ENCODE data around the gene OAS2.
"Not testable (repeated sequence)": the region's sequence is repeated elsewhere in the genome, so short reads cannot be mapped to it uniquely, and the experiment has no call there.

The OAS2 gene

DNA sequence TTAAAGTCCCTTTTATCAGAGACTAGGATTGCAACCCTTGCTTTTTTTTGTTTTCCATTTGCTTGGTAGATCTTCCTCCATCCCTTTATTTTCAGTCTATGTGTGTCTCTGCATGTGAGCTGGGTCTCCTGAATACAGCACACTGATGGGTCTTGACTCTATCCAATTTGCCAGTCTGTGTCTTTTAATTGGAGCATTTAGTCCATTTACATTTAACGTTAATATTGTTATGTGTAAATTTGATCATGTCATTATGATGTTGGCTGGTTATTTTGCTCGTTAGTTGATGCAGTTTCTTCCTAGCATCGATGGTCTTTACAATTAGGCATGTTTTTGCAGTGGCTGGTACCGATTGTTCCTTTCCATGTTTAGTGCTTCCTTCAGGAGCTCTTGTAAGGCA is 21.2 kb upstream of the OAS2 start:
- DNase-seq = not testable (repeated sequence)

DNA sequence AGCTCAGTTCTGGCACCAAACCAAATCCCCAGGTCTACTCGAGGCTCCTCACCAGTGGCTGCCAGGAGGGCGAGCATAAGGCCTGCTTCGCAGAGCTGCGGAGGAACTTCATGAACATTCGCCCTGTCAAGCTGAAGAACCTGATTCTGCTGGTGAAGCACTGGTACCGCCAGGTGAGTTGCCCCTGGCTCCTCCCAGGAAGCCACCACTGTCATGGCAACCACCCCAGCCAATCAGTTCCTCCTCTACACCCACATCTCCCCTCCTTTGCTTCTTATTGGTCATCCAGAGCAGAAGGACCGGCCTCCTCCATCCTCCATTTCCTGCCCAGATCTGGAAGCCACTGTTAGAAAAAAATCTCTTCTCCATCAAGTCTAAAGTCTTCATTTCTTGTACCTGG is 17.2 kb upstream of the OAS2 start:
- DNase-seq = no peak

DNA sequence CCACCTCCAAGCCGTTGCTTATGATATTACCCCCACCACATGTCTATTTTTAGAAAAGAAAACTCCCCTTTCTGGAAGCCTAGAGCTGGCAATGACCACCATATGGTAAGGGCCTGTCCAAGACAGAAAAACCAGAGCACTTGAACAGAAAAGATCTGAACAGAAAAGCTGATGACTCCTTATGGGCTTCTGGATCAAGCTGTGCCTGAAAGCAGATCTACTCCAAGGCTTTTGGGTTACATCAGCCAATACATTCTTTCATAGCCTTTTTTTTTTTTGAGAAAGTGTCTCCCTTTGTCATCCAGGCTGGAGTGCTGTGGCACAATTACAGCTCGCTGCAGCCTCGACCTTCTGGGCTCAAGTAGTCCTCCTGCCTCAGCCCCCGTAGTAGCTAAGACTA is 16.8 kb upstream of the OAS2 start:
- no peak for DNase-seq

DNA sequence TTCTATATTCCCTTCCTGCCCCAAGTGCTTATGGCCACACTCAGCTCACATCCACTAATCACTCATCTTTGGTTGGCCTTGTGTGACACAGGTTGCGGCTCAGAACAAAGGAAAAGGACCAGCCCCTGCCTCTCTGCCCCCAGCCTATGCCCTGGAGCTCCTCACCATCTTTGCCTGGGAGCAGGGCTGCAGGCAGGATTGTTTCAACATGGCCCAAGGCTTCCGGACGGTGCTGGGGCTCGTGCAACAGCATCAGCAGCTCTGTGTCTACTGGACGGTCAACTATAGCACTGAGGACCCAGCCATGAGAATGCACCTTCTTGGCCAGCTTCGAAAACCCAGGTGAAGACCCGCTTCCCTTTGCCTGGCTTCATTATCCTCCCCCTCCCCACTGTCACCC is 15.8 kb upstream of the OAS2 start:
- no peak for DNase-seq

DNA sequence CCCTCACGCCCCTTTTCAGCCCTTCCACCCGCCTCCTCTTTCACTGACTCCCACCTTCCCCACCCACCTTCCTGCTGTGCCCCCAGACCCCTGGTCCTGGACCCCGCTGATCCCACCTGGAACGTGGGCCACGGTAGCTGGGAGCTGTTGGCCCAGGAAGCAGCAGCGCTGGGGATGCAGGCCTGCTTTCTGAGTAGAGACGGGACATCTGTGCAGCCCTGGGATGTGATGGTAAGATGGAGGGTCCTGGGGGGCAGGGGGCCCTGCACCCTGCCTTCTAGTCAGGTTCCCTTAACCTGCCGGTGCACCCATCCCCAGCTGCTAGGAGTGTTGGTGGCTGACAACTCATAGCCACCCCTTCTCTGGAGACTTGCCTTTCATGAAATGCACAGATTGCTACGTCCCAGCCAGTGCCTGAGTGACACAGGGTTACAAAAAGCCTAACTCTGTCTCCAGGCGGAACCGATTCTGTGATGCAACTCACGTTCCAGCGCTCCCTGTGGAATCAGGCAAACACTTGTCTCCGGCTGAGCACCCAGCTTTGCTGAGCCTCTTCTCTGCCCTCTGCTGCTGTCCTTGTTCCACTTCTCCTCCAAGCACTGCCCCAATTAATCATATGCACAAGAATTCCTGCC is 15.0 kb upstream of the OAS2 start:
- no peak for DNase-seq

DNA sequence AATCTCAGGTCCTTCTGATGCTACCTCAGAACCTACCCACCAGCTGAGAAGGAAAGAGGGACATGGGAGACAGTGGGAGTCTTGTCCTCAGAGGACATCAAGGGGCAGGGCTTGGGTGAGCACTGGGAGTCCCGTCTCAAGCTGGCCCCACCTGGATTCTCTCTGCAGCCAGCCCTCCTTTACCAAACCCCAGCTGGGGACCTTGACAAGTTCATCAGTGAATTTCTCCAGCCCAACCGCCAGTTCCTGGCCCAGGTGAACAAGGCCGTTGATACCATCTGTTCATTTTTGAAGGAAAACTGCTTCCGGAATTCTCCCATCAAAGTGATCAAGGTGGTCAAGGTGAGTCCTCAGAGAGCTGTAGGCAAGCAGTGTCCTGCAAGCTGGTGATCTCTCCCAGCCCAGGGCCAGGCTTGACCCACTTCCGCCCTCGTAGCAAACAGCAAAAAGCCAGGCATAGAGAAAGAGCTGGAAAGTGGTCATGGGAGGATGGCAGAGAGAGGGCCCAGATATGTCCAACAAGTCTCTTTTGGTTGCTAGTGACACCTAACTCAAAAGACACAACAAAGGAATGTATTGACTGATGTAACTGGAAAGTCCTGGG is 14.2 kb upstream of the OAS2 start:
- no peak for DNase-seq

DNA sequence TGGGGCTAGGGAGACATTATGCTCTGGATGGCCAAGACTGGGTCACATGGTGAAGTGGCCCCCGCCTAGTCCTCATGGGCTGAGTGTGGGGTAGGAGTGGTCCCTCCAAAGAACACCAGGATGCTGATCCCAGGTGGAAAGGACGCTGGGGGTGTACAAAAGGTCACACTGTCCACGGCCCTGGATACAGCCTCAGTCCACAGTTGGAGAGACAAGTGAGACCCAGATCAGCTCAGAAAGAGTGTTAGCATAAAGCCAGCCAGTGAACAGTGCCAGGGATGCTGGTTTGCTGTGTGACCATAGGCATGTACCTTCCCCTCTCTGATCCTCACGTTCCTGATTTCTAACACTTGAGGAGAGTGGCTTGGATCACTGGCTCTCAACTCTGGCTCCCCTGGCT is 13.4 kb upstream of the OAS2 start:
- DNase-seq = no peak

DNA sequence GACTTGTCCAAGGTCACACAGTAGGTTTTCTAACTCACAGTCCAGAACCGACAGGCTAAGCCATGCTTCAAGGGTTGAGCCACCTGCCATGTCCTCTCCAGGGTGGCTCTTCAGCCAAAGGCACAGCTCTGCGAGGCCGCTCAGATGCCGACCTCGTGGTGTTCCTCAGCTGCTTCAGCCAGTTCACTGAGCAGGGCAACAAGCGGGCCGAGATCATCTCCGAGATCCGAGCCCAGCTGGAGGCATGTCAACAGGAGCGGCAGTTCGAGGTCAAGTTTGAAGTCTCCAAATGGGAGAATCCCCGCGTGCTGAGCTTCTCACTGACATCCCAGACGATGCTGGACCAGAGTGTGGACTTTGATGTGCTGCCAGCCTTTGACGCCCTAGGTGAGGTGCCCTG is 12.7 kb upstream of the OAS2 start:
- no peak for DNase-seq

DNA sequence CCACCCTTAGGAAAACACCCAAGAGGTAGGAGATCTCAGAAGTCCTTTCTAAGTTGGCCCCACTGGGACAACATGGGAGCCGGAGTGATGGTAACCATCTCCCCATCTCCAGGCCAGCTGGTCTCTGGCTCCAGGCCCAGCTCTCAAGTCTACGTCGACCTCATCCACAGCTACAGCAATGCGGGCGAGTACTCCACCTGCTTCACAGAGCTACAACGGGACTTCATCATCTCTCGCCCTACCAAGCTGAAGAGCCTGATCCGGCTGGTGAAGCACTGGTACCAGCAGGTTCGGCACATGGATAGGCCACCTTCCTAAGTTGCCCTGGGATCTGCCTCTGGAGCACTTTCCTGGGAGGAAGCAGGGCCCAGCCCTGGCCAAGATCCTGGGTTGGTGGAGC is 11.0 kb upstream of the OAS2 start:
- DNase-seq = no peak

DNA sequence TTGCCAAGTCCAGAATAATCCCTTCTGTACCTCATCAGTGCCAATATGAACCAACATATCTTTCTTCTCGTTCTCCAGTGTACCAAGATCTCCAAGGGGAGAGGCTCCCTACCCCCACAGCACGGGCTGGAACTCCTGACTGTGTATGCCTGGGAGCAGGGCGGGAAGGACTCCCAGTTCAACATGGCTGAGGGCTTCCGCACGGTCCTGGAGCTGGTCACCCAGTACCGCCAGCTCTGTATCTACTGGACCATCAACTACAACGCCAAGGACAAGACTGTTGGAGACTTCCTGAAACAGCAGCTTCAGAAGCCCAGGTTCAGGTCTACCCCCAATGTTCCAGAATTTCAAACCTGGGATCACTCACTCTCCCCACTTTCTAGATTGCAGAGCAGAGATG is 10.5 kb upstream of the OAS2 start:
- no peak for DNase-seq

DNA sequence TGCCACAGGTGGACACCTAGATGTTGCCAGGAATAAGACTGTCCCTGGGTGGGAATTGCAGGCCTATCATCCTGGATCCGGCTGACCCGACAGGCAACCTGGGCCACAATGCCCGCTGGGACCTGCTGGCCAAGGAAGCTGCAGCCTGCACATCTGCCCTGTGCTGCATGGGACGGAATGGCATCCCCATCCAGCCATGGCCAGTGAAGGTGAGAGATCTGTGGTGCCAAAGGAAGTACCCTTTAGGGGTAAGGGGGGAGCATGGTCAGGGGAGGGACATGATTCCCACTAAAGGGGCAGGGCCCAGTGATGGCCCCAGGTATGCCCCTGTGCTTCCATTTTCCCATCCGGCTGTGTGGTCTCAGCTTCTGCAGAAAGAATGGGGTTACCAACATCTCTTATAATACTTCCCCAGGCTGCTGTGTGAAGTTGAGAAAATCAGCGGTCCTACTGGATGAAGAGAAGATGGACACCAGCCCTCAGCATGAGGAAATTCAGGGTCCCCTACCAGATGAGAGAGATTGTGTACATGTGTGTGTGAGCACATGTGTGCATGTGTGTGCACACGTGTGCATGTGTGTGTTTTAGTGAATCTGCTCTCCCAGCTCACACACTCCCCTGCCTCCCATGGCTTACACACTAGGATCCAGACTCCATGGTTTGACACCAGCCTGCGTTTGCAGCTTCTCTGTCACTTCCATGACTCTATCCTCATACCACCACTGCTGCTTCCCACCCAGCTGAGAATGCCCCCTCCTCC is 8.6 kb upstream of the OAS2 start:
- DNase-seq = no peak

DNA sequence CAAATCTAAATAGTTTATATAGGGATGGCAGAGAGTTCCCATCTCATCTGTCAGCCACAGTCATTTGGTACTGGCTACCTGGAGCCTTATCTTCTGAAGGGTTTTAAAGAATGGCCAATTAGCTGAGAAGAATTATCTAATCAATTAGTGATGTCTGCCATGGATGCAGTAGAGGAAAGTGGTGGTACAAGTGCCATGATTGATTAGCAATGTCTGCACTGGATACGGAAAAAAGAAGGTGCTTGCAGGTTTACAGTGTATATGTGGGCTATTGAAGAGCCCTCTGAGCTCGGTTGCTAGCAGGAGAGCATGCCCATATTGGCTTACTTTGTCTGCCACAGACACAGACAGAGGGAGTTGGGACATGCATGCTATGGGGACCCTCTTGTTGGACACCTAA is 7.9 kb upstream of the OAS2 start:
- DNase-seq = no peak

DNA sequence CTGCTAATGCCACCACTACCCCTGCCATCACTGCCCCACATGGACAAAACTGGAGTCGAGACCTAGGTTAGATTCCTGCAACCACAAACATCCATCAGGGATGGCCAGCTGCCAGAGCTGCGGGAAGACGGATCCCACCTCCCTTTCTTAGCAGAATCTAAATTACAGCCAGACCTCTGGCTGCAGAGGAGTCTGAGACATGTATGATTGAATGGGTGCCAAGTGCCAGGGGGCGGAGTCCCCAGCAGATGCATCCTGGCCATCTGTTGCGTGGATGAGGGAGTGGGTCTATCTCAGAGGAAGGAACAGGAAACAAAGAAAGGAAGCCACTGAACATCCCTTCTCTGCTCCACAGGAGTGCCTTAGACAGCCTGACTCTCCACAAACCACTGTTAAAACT is 7.1 kb upstream of the OAS2 start:
- no peak for DNase-seq

DNA sequence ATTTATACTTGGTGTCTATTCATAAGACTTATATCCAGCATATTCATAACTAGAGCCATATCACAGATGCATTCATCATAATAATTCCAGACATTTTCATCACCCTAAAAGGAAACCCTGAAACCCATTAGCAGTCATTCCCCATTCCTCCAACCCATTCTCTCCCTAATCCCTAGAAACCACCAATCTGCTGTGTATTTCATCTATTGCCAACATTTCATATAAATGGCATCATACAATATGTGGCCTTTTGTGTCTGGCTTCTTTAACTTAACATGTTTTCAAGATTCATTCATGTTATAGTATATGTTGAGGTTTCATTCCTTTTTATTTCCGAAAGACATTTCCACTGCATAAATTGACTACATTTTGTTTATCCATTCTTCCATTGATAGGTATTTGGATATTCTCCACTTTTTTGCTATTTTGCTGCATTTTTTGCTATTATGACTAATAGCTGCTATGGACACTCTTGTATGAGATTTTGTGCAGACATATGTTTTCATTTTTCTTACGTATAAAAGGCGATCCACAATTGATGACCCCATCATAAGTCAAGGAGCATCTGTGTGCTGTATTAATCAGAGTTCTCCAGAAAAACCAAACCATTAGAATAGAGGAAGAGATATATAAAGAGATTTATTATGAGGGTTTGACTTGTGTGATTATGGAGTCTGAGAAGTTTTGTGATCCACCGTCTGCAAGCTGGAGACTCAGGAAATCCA is 5.1 kb upstream of the OAS2 start:
- DNase-seq = no peak

DNA sequence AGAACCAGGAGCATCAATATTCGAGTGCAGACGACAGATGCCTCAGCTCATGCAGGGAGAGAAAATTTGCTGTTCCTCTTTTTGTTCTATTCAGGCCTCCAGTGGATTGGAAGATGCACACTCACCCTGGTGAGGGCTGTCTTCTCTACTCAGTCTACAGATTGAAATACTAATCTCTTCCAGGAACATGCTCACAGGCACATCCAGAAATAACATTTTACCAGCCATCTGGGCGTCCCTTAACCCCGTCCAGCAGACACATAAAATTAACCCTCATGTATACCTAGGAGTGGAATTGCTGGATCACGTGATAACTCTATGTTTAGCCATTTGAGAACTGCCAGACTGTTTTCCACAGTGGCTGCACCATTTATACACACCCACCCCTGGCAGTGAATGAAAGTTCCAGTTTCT is 4.5 kb upstream of the OAS2 start:
- DNase-seq = no peak

DNA sequence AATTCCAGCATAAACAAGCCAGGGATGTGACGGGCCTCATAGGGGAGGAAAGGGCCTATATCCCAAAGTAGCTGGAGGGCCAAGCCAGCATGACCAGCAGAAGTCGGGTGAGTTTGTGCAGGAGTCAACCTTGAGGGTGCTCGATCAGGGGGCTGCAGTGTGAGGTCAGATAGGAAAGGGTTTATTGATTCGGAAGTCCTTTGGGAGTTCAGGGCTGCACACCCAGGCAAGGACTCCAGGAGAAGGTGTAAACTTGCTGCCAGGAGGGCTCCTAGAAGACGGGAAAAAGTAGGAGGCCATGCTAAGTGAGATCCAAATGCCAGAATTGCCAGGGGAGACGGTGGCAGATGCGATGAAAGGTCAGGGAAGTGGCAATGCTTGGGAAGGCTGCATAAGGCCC is 3.4 kb upstream of the OAS2 start:
- no peak for DNase-seq

DNA sequence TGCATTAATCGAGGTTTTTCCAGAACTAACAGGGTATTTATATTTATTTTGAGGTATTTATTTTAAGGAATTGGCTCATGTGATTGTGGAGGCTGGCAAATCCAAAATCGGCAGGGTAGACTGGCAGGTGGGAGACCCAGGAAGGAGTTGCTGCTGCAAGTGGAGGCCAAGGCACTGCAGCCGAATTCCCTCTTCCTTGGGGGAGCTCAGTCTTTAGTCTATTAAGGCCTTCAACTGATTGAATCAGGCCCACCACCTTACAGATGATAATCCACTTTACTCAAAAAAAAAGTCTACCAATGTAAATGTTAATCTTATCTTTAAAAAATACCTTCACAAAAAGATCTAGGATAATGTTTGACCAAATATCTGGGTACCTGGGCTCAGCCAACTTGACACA is 1.2 kb upstream of the OAS2 start:
- no peak for DNase-seq

DNA sequence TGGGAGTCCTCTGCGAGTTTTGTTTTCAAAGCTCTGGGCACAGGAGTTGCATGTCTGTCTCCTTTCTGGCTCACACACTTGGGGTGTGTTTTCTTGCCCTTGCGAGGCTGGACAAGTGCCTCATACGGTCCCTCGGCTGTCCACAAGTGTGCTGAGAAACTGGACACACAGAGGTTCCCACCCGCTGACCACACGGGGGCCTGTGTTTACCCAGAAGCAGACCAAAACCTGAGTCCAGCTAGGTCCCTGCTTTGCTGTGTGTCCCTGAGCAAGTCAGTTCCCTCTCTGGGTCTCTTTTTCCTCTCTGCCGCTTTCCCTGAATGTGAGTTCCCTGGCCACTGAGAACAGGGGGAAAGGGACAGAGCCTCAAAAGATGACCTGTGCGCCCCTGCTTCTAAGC is 678 bp upstream of the OAS2 start:
- no peak for DNase-seq

DNA sequence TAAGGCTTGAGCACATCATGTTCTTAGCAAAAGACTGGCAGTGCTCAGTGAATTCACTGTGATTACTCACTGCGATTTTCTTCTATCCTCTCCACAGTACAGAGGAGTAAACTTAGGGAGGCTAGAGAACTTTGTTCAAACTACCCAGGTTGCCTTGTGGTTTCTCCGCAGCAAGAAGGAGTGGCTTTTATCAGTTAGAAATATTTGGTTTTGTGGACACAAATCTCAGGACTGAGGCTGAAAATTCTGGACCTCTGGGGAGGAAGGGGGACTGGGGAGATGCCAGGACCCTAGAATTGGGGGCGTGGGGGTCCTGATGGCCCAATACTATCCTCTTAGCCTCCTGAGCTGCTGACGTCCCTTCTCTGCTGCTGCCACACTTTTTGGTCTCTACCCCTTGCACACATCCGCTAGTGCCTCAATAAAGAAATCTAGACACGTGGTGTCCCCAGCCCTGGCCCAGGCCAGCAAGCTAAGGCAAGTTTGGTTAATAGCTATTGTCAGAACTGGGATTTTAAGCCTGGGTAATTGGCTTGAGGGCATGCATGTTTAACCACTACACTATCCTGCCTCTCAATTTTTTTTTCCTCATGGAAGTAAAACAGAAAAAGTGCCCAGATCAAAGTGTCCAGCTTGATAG is 842 bp downstream of the OAS2 start:
- DNase-seq = peak; percentile 25

DNA sequence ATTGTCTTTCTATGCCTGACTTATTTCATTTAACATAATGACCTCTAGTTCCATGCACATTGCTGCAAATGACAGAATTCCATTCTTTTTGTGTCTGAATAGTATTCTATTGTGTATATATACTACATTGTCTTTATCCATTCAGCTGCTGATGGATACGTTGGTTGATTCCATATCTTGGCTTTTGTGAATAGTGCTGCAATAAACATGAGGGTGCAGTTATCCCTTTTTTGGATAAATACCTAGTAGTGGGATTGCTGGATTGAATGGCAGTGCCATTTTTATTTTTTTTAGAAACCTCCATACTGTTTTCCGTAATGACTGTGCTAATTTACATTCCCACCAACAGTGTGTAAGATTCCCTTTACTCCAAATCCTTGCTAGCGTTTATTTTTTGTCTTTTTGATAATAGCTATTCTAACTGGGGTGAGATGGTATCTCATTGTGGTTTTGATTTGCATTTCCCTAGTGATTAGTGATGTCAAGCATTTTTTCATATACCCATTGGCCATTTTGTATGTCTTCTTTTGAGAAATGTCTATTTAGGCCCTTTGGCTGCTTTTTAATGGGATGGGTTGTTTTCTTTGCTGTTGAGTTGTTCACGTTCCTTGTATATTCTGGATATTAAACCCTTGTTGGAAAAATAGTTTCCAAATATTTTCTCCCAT is 2.3 kb downstream of the OAS2 start:
- no peak for DNase-seq

DNA sequence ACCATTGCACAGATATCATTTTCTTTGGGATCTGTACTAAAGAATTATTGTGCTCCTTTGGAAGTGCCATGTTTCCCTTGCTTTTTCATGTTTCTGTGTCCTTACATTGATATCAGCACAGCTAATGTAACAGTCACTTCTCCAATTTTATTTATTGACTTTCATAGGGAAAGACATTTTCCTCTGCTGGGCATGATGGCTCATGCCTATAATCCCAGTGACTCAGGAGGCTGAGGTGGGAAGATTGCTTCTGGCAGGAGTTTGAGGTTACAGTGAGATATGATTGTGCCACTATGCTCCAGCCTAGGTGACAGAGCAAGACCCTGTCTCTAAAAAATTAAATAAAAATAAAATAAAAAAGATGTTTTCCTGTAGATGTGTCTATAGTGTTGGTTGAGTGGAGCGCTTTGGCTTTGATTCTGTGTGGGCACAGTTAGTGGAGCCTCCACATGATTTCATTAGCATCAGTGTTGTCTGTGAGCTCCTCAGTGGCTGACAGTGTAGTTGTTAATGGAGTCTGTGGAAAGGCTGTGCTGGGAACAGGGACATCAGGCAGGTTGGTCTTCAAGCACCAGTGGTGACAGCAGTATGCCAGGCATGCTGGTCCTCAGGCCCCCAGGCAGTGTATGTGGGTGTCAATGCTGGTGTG is 7.4 kb downstream of the OAS2 start:
- DNase-seq = no peak

DNA sequence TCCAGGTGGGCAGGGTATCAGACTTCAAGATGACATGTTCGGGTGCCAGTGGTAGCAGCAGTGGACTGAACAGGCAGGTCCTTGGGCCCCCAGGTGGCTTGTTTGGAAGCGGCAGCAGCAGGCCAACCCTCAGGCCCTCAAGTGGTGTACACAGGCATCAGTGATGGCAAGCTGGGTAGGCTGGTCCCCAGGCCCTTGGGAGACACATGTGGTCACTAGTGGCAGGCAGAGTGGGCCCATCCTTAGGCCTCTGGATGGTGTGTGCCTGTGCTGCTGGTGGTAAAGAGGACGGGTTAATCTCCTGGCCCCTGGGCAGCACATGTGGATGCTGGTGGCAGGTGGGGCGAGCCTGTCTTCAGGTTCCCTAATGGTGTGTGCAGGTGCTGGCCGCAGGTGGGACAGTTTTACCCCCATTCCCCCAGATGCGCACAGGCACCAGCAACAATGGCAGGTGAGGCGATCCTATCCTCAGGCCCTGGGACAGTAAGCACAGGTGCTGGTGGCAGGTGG is 8.0 kb downstream of the OAS2 start:
- no peak for DNase-seq
